Endothelial cell of umbilical vein (primary cell): ENCODE measurements around the gene GYG1. TPM values are rescaled to one million over a fixed set of nuclear protein-coding genes. Genes with fewer than 3 reads are reported as not detected.

Experiments
- BruUV-seq: library from RNA; stranded (reverse); fragments of 400-500 nt; replicated peaks from 2 replicates; lab custom pipeline; 2021; lab: Mats Ljungman, UMichigan
- CTCF ChIA-PET: fragments of 300-600, 350-600 bp; sonication (Branson Sonifier 250); formaldehyde crosslinking; loops from one replicate; lab custom pipeline; 2021; ENCODE audit warnings: antibody characterized with exemption, inconsistent platforms; lab: Charles Lee
- POLR2A ChIA-PET: fragments of 300-600, 350-600 bp; sonication (Branson Sonifier 250); formaldehyde crosslinking; loops from one replicate; lab custom pipeline; 2021; ENCODE audit warnings: antibody characterized with exemption, inconsistent platforms; lab: Charles Lee
- DNase-seq: peaks from one replicate; pipeline ENCODE4 v3.0.0-alpha.2; 2011; ENCODE audit warnings: low read depth, low spot score
- FAIRE-seq: peaks from 2 replicates; lab custom pipeline; 2011; peaks lifted over from hg19 to GRCh38; lab: Jason Lieb, UNC
- H2AFZ ChIP-seq: 2 replicates; pipeline ENCODE4 v1.6.0; 2012; ENCODE audit warnings: low read depth, low read length, control low read depth, inconsistent platforms
- H3K27ac ChIP-seq: 2 replicates; pipeline ENCODE4 v1.5.1; 2011; ENCODE audit warnings: low read depth, mild to moderate bottlenecking, control low read depth, low read length, moderate library complexity; ENCODE audit not compliant: insufficient read depth
- H3K27me3 ChIP-seq, 2 experiments: 2 replicates each; pipeline versions ENCODE4 v1.6.0 to v1.6.1; 2011; ENCODE audit warnings: low read length in 2 of 2, mixed read lengths in 1 of 2; ENCODE audit not compliant: control insufficient read depth in 2 of 2, insufficient read depth in 2 of 2
- H3K36me3 ChIP-seq, 2 experiments: 2 replicates in 1 of 2; 3 replicates in 1 of 2; pipeline ENCODE4 v1.5.1; 2011; ENCODE audit warnings: low read length in 2 of 2, mild to moderate bottlenecking in 1 of 2, moderate library complexity in 1 of 2; ENCODE audit not compliant: control insufficient read depth in 2 of 2, insufficient read depth in 2 of 2; ENCODE audit errors: extremely low read depth in 1 of 2
- H3K4me1 ChIP-seq: 3 replicates; pipeline ENCODE4 v1.5.1; 2011; ENCODE audit warnings: mild to moderate bottlenecking, low read length; ENCODE audit not compliant: control insufficient read depth, insufficient read depth; ENCODE audit errors: extremely low read depth
- H3K4me2 ChIP-seq: 2 replicates; pipeline ENCODE4 v1.6.1; 2011; ENCODE audit warnings: low read length, control low read depth, mixed read lengths; ENCODE audit not compliant: insufficient read depth
- H3K4me3 ChIP-seq, 3 experiments: fragments of 200-600 bp in 1 of 3; sonication (generic), shearing (Covaris generic) in 1 of 3; replicated peaks in 1 of 3; 2 replicates each; pipeline ENCODE4 v1.5.1; 2011 to 2016; ENCODE audit warnings: control low read depth in 3 of 3, low read length in 3 of 3, mild to moderate bottlenecking in 2 of 3, inconsistent platforms in 1 of 3, low read depth in 1 of 3, moderate library complexity in 1 of 3; ENCODE audit not compliant: insufficient read depth in 1 of 3
- H3K79me2 ChIP-seq: 2 replicates; pipeline ENCODE4 v1.6.0; 2012; ENCODE audit warnings: low read length, inconsistent platforms; ENCODE audit not compliant: control insufficient read depth, insufficient read depth
- H3K9ac ChIP-seq: replicated peaks from 2 replicates; pipeline ENCODE3; 2011; ENCODE audit warnings: low read length, control low read depth; ENCODE audit not compliant: insufficient read depth; ENCODE audit errors: extremely low read depth
- H3K9me1 ChIP-seq: replicated peaks from 3 replicates; pipeline ENCODE4 v1.6.0; 2011; ENCODE audit warnings: mild to moderate bottlenecking, low read length; ENCODE audit not compliant: control insufficient read depth, insufficient read depth; ENCODE audit errors: extremely low read depth
- H3K9me3 ChIP-seq: replicated peaks from 2 replicates; pipeline ENCODE4 v1.5.1; 2012; ENCODE audit warnings: low read length, inconsistent platforms; ENCODE audit not compliant: control insufficient read depth, insufficient read depth
- H4K20me1 ChIP-seq: replicated peaks from 2 replicates; pipeline ENCODE3; 2011; ENCODE audit warnings: mild to moderate bottlenecking, low read length; ENCODE audit not compliant: control insufficient read depth, insufficient read depth; ENCODE audit errors: extremely low read depth
- EZH2 ChIP-seq: IDR thresholded peaks from 2 replicates; pipeline ENCODE4 v1.6.1; 2012; ENCODE audit warnings: borderline replicate concordance, low read depth, mild to moderate bottlenecking, moderate library complexity, low read length, inconsistent platforms; ENCODE audit not compliant: severe bottlenecking
- FOS ChIP-seq: IDR thresholded peaks from 2 replicates; pipeline ENCODE4 v1.6.1; 2011; ENCODE audit warnings: mild to moderate bottlenecking, low read length, moderate library complexity, borderline replicate concordance; ENCODE audit not compliant: insufficient read depth
- GATA2 ChIP-seq: IDR thresholded peaks from 2 replicates; pipeline ENCODE4 v1.7.0; 2011; ENCODE audit warnings: low read depth, mild to moderate bottlenecking, moderate library complexity, mixed read lengths, low read length; ENCODE audit not compliant: insufficient read length, insufficient read depth
- JUN ChIP-seq: IDR thresholded peaks from 2 replicates; pipeline ENCODE4 v1.6.1; 2011; ENCODE audit warnings: borderline replicate concordance, low read depth; ENCODE audit not compliant: insufficient read length, insufficient read depth
- MYC ChIP-seq: IDR thresholded peaks from one replicate; pipeline ENCODE4 v1.6.1; 2011; ENCODE audit warnings: mild to moderate bottlenecking, low read depth, low read length
- POLR2A ChIP-seq: IDR thresholded peaks from 2 replicates; pipeline ENCODE4 v1.6.1; 2012; ENCODE audit warnings: low read depth, mild to moderate bottlenecking, control low read depth, low read length
- POLR2AphosphoS5 ChIP-seq: IDR thresholded peaks from 2 replicates; pipeline ENCODE4 v1.6.1; 2012; ENCODE audit warnings: low read depth, mild to moderate bottlenecking, control low read depth, low read length, moderate library complexity; ENCODE audit not compliant: insufficient read depth
- dilution Hi-C: fragments of 300-500 bp; cut with MboI; formaldehyde crosslinking; loops from one replicate; pipeline ENCODE4 v1.15.0; 2019; ENCODE audit warnings: low sequenced_read_pairs; ENCODE audit not compliant: extremely low pct_ligation_motif_present
- intact Hi-C: fragments of 100-400 bp; cut with micrococcal nuclease; formaldehyde crosslinking; loops from one replicate; pipeline ENCODE4 v1.10.0; 2022
- polyA plus RNA-seq, 4 experiments: library from polyadenylated mRNA; depleted of rRNA in 3 of 4; stranded (reverse) in 3 of 4; unstranded in 1 of 4; fragments of >200 nt; gene quantifications; 2 replicates each; pipeline versions ENCODE4 v1.2.1 to v1.2.3, GENCODE V29; 2011 to 2012; ENCODE audit warnings: missing spikeins in 1 of 4
- total RNA-seq: library from RNA; stranded (reverse); gene quantifications from 2 replicates; pipeline ENCODE4 v1.2.3, GENCODE V29; 2021
- TF ChIP-seq, protein P1 (sequence below): IDR thresholded peaks from 2 replicates; pipeline ENCODE4 v1.6.1; 2011; ENCODE audit not compliant: insufficient read depth, insufficient read length
- TF ChIP-seq, protein P2 (sequence below), 2 donors: IDR thresholded peaks; 1 replicate in 1 of 2; 2 replicates in 1 of 2; pipeline ENCODE4 v1.5.1; 2011; ENCODE audit warnings: low read length in 2 of 2, mild to moderate bottlenecking in 2 of 2, moderate library complexity in 2 of 2, control low read depth in 1 of 2, inconsistent platforms in 1 of 2, low read depth in 1 of 2; ENCODE audit not compliant: insufficient read depth in 1 of 2; ENCODE audit errors: extremely low read depth in 1 of 2

Gene GYG1
- total and polyA plus RNA-seq, 2 donors (not counting 3 experiments of a cell fraction or from before 2014, with no cell fraction given): 24.7 to 58.5 TPM

DNA sequence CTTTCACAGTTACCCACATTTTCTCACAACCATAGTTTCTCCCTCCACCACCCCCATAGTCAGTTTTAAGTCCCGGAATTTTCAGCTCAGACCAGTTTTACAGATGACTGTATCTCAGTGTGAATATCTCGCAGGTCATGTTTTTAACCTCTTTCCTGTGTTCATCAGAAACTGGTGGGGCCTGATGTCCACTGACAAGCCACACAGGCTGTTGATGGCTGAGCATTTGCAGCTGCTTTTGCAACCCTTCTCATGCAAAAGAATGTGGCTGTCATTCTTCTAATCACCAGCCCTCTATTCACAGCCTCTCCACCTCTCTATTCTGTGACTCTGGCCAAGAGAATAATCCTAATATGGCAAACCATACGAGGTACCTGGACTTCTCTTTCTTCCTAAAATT, 8.5 kb downstream of the GYG1 start:
- no peak overlapping the region for H3K4me3 ChIP-seq
- TF ChIP-seq, protein P1, sequence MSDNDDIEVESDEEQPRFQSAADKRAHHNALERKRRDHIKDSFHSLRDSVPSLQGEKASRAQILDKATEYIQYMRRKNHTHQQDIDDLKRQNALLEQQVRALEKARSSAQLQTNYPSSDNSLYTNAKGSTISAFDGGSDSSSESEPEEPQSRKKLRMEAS: no peak
- TF ChIP-seq, protein P2, sequence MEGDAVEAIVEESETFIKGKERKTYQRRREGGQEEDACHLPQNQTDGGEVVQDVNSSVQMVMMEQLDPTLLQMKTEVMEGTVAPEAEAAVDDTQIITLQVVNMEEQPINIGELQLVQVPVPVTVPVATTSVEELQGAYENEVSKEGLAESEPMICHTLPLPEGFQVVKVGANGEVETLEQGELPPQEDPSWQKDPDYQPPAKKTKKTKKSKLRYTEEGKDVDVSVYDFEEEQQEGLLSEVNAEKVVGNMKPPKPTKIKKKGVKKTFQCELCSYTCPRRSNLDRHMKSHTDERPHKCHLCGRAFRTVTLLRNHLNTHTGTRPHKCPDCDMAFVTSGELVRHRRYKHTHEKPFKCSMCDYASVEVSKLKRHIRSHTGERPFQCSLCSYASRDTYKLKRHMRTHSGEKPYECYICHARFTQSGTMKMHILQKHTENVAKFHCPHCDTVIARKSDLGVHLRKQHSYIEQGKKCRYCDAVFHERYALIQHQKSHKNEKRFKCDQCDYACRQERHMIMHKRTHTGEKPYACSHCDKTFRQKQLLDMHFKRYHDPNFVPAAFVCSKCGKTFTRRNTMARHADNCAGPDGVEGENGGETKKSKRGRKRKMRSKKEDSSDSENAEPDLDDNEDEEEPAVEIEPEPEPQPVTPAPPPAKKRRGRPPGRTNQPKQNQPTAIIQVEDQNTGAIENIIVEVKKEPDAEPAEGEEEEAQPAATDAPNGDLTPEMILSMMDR (IDR thresholded peaks at IDR 0.05; ENCODE audit: extremely low read depth in 1 of 2, insufficient read depth in 1 of 2, low read depth in 1 of 2, low read length in 2 of 2): no peak
- TF ChIP-seq POLR2AphosphoS5 (no peak), POLR2A (no peak), FOS (no peak), GATA2 (no peak), MYC (no peak), EZH2 (no peak), JUN (no peak)
- H3K9me3 ChIP-seq: no peaks in the 10 kb centered on the region
- no peaks in the 10 kb centered on the region for H3K9me1 ChIP-seq
- H4K20me1 ChIP-seq: no peaks in the 10 kb centered on the region
- no peaks in the 10 kb centered on the region for H3K27me3 ChIP-seq
- no peaks in the 10 kb centered on the region for H3K4me1 ChIP-seq
- H3K4me2 ChIP-seq: no peak overlapping the region
- BruUV-seq: no TSS peak
- intact Hi-C loops (no loop called here), dilution Hi-C loops (no loop called here)
- H3K36me3 ChIP-seq: peaks cover 8 to 11% of the 10 kb centered on the region in 2 experiments
- no peak for FAIRE-seq
- ChIA-PET POLR2A (no interaction called here), CTCF (interaction anchor here (0.9 to 4.7 kb wide), 3 partner anchors 8 to 44 kb away, joined by 3 to 17 read pairs (median 4); partner anchors contain the start of gene GYG1)
- H3K27ac ChIP-seq: no peak overlapping the region
- no peak overlapping the region for H2AFZ ChIP-seq
- no peak overlapping the region for H3K9ac ChIP-seq
- no peaks in the 10 kb centered on the region for H3K79me2 ChIP-seq
- DNase-seq: no peak
